Trophoblast cell (in vitro differentiated cells and primary cell): ENCODE measurements around the gene UBE2D1. TPM values are rescaled to one million over a fixed set of nuclear protein-coding genes. Genes with fewer than 3 reads are reported as not detected.

Experiments used
- DNase-seq, 2 donors: peaks; one replicate each; pipeline ENCODE4 v3.0.0-alpha.2; 2016
- H2AFZ ChIP-seq: 2 replicates; pipeline ENCODE4 v1.6.1; 2013; ENCODE audit warnings: low read length, moderate library complexity, mild to moderate bottlenecking; ENCODE audit not compliant: insufficient read depth, poor library complexity
- H2AK5ac ChIP-seq: 2 replicates; pipeline ENCODE4 v1.6.1; 2013; ENCODE audit warnings: mild to moderate bottlenecking, low read length
- H2BK120ac ChIP-seq: 2 replicates; pipeline ENCODE4 v1.6.1; 2013; ENCODE audit warnings: low read length, mild to moderate bottlenecking, moderate library complexity; ENCODE audit not compliant: insufficient read depth, poor library complexity
- H2BK12ac ChIP-seq: 2 replicates; pipeline ENCODE4 v1.6.1; 2013; ENCODE audit warnings: mild to moderate bottlenecking, low read length, moderate library complexity
- H2BK5ac ChIP-seq: 2 replicates; pipeline ENCODE4 v1.6.1; 2013; ENCODE audit warnings: low read length, low read depth, moderate library complexity, mild to moderate bottlenecking; ENCODE audit not compliant: poor library complexity
- H3K14ac ChIP-seq: 2 replicates; pipeline ENCODE4 v1.6.1; 2013; ENCODE audit warnings: mild to moderate bottlenecking, low read length
- H3K18ac ChIP-seq: 2 replicates; pipeline ENCODE4 v1.6.1; 2013; ENCODE audit warnings: mild to moderate bottlenecking, low read length
- H3K23ac ChIP-seq: 2 replicates; pipeline ENCODE4 v1.6.1; 2013; ENCODE audit warnings: low read length
- H3K27ac ChIP-seq: 2 replicates; pipeline ENCODE4 v1.5.1; 2013; ENCODE audit warnings: low read depth, mild to moderate bottlenecking, inconsistent platforms, low read length, moderate library complexity
- H3K27me3 ChIP-seq: 2 replicates; pipeline ENCODE4 v1.6.1; 2013; ENCODE audit warnings: inconsistent platforms, mild to moderate bottlenecking, low read length, moderate library complexity; ENCODE audit not compliant: insufficient read depth
- H3K36me3 ChIP-seq, 2 experiments: 1 replicate in 1 of 2; 2 replicates in 1 of 2; pipeline ENCODE4 v1.6.1; 2013; ENCODE audit warnings: low read length in 2 of 2, mild to moderate bottlenecking in 2 of 2, moderate library complexity in 1 of 2; ENCODE audit not compliant: insufficient read depth in 2 of 2, control insufficient read depth in 1 of 2
- H3K4ac ChIP-seq: 2 replicates; pipeline ENCODE4 v1.6.1; 2013; ENCODE audit warnings: low read depth, mild to moderate bottlenecking, low read length, moderate library complexity
- H3K4me1 ChIP-seq, 2 experiments: 1 replicate in 1 of 2; 2 replicates in 1 of 2; pipeline ENCODE4 v1.6.1; 2013; ENCODE audit warnings: low read length in 2 of 2, mild to moderate bottlenecking in 2 of 2, moderate library complexity in 1 of 2; ENCODE audit not compliant: insufficient read depth in 2 of 2, control insufficient read depth in 1 of 2
- H3K4me2 ChIP-seq: 2 replicates; pipeline ENCODE4 v1.6.1; 2013; ENCODE audit warnings: inconsistent platforms, mild to moderate bottlenecking, low read length, moderate library complexity
- H3K4me3 ChIP-seq: 2 replicates; pipeline ENCODE4 v1.5.1; 2013; ENCODE audit warnings: mild to moderate bottlenecking, low read depth, low read length, inconsistent platforms
- H3K79me1 ChIP-seq: one replicate; pipeline ENCODE4 v1.6.1; 2013; ENCODE audit warnings: low read length
- H3K79me2 ChIP-seq: 2 replicates; pipeline ENCODE4 v1.6.1; 2013; ENCODE audit warnings: low read length, mild to moderate bottlenecking; ENCODE audit not compliant: control insufficient read depth, insufficient read depth, poor library complexity
- H3K9ac ChIP-seq: 2 replicates; pipeline ENCODE4 v1.6.1; 2013; ENCODE audit warnings: mild to moderate bottlenecking, low read length
- H3K9me3 ChIP-seq: 2 replicates; pipeline ENCODE4 v1.6.1; 2013; ENCODE audit warnings: low read depth, mild to moderate bottlenecking, control low read depth, inconsistent platforms, low read length; ENCODE audit not compliant: insufficient read depth
- H4K12ac ChIP-seq: 2 replicates; pipeline ENCODE4 v1.6.1; 2013; ENCODE audit warnings: low read depth, mild to moderate bottlenecking, low read length, moderate library complexity
- H4K8ac ChIP-seq: 2 replicates; pipeline ENCODE4 v1.6.1; 2013; ENCODE audit warnings: low read depth, mild to moderate bottlenecking, low read length, moderate library complexity
- H4K91ac ChIP-seq: one replicate; pipeline ENCODE4 v1.6.1; 2013; ENCODE audit warnings: low read depth, mild to moderate bottlenecking, low read length, moderate library complexity
- WGBS: extraction: QIAGEN DNeasy Blood & Tissue Kit; methylation state at CpG from one replicate; pipeline ENCODE4 v1.1.7; 2013; ENCODE audit warnings: missing lambda C conversion rate; ENCODE audit not compliant: insufficient read length, insufficient coverage; ENCODE audit errors: extremely low coverage; 5-methylcytosine and 5-hydroxymethylcytosine counted together
- polyA plus RNA-seq: library from polyadenylated mRNA; stranded (reverse); fragments of 200-250 nt; gene quantifications from 2 replicates; pipeline ENCODE4 v1.2.3, GENCODE V29; 2013

The UBE2D1 gene
- polyA plus RNA-seq = 20.7 and 21.7 TPM in 2 replicates

- Histone ChIP-seq H4K91ac (peak within 1 kb of the TSS; percentile 86), H3K4me1 (no peaks in the 10 kb centered on the region), H3K9me3 (no peaks in the 10 kb centered on the region), H2BK120ac (peak within 1 kb of the TSS; percentile 63), H3K79me1 (peaks cover 6% of the 10 kb centered on the region), H4K12ac (peak within 1 kb of the TSS; percentile 89), H3K27ac (no peak within 1 kb of the TSS), H2AFZ (peak within 1 kb of the TSS; percentile 92), H3K36me3 (no peaks in the 10 kb centered on the region), H3K18ac (peak within 1 kb of the TSS; percentile 88), H3K4ac (peak within 1 kb of the TSS; percentile 78), H3K4me2 (peak within 1 kb of the TSS; percentile 99), H2BK12ac (peak within 1 kb of the TSS; percentile 24), H4K8ac (peak within 1 kb of the TSS; percentile 97), H3K27me3 (no peaks in the 10 kb centered on the region), H3K9ac (peak within 1 kb of the TSS; percentile 93), H3K79me2 (peaks cover 6% of the 10 kb centered on the region), H2BK5ac (peak within 1 kb of the TSS; percentile 69), H3K23ac (no peak within 1 kb of the TSS), H3K4me3 (peak within 1 kb of the TSS; percentile 87), H2AK5ac (no peak within 1 kb of the TSS), H3K14ac (peak within 1 kb of the TSS; percentile 89)
- DNase-seq = peak; percentile 84 to 92
- WGBS = no CpG with 5 or more reads among the region's 49 CpGs
Measured at GRCh38 chr10:58334817-58335305, at the start of gene UBE2D1. Gene UBE2D1 (plus strand): TSS chr10:58335006. CDS start chr10:58335202, 196 bp downstream.

DNA sequence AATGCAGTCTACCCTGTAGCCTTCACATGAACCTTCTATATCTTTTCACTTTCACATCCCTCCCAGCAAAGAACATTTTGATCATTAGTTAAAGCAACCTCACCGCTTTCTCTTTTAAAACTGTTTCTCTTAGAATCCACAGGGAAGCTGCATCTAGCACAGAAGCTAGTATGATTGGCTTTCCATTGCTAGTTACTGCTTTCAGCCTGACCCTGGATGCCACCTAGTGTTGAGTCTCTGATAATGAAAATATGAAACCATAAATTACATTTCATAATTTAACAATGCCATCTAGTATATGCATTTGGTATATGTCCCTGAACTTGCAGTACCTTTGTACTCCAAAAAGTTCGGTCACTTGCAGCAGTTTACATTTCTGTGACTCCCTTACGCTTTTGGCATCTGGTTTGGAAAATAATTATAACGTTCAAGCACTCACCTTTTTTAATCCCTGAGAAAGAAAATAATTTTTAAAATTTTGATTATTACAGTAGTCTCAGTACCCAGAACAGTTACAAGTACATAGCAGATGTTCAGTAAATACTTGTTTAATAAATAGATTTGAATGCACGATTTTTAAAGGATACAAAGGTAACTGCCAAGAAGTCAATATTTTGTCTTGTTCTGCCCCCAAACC lies 43.1 kb upstream of the UBE2D1 start:
- no peaks in the 10 kb centered on the region for H3K79me2 ChIP-seq
- H3K36me3 ChIP-seq = peaks cover 0 to 2% of the 10 kb centered on the region in 2 experiments

DNA sequence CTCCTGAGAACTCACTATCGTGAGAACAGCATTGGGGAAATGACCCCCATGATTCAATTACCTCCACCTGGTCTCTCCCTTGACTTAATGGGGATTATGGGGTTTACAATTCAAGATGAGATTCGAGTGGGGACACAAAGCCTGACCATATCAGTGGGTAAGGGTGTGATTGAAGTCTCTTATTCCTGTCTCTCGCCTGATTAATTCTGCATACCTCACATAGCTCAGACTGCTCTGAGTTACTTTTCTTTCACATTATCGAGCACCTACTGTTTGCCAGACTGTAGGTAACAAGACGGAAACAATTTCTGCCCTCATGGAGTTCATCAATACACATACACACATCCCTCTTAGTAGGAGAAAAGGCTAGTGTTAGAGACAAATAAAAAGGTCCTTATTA lies 40.8 kb upstream of the UBE2D1 start:
- Histone ChIP-seq H3K79me2 (no peaks in the 10 kb centered on the region), H3K27me3 (no peaks in the 10 kb centered on the region), H3K9me3 (no peaks in the 10 kb centered on the region), H3K4me1 (no peaks in the 10 kb centered on the region), H2BK12ac (no peak overlapping the region), H3K36me3 (no peaks in the 10 kb centered on the region), H3K4me3 (no peak overlapping the region), H3K14ac (no peak overlapping the region), H3K9ac (no peak overlapping the region), H4K12ac (no peak overlapping the region), H3K18ac (no peak overlapping the region), H4K91ac (no peak overlapping the region), H3K27ac (no peak overlapping the region), H2BK5ac (no peak overlapping the region), H2AK5ac (no peak overlapping the region), H3K23ac (no peak overlapping the region), H3K4ac (no peak overlapping the region), H3K4me2 (no peak overlapping the region), H2AFZ (no peak overlapping the region), H3K79me1 (no peaks in the 10 kb centered on the region), H2BK120ac (no peak overlapping the region), H4K8ac (no peak overlapping the region)
- DNase-seq = no peak
- no CpG with 5 or more reads among the region's 5 CpGs for WGBS

More for the DNA sequence above, 43.1 kb upstream of the UBE2D1 start:
- Histone ChIP-seq H3K27me3 (no peaks in the 10 kb centered on the region), H3K4me3 (no peak overlapping the region), H2AK5ac (no peak overlapping the region), H3K9me3 (no peaks in the 10 kb centered on the region), H4K8ac (no peak overlapping the region), H3K27ac (no peak overlapping the region), H2AFZ (no peak overlapping the region), H4K12ac (no peak overlapping the region), H3K4me1 (no peaks in the 10 kb centered on the region), H2BK120ac (no peak overlapping the region), H3K18ac (no peak overlapping the region), H3K4me2 (no peak overlapping the region), H3K79me1 (no peaks in the 10 kb centered on the region), H3K4ac (no peak overlapping the region), H3K23ac (no peak overlapping the region), H3K14ac (no peak overlapping the region), H2BK12ac (no peak overlapping the region), H4K91ac (no peak overlapping the region), H3K9ac (no peak overlapping the region), H2BK5ac (no peak overlapping the region)
- DNase-seq = peak; percentile 17 to 74
- no CpG with 5 or more reads among the region's 5 CpGs for WGBS

DNA sequence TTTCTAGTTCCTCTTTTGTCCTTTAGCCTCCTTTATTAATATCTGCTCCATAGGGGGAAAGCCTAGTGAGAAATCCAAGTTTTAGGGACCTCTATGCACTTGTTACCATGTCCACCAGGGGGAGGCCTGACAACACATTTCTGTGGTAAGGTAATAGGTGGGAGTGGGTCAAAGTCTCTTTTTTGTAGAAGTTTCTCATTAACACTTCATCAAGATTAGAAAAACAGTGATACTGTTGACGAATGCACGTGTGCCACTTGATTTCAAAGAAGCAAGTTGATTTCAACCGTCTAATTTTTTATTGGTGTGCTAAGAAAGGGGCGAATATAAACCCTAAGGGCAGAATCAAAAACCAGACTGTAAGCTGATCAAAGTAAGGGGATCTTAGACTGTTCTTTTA lies 35.2 kb upstream of the UBE2D1 start:
- no peak overlapping the region for H3K18ac ChIP-seq
- H3K27me3 ChIP-seq = no peaks in the 10 kb centered on the region
- H3K14ac ChIP-seq = no peak overlapping the region
- DNase-seq = peak; percentile 46 to 74
- H3K79me1 ChIP-seq = no peaks in the 10 kb centered on the region
- no peak overlapping the region for H4K91ac ChIP-seq
- no peak overlapping the region for H3K4me3 ChIP-seq
- no peak overlapping the region for H3K4me2 ChIP-seq
- no peak overlapping the region for H4K8ac ChIP-seq
- no peak overlapping the region for H3K9ac ChIP-seq
- no peak overlapping the region for H3K23ac ChIP-seq
- H2BK12ac ChIP-seq = no peak overlapping the region
- WGBS = no CpG with 5 or more reads among the region's 4 CpGs
- H3K36me3 ChIP-seq = no peaks in the 10 kb centered on the region
- H3K4ac ChIP-seq = no peak overlapping the region
- no peaks in the 10 kb centered on the region for H3K9me3 ChIP-seq
- no peak overlapping the region for H4K12ac ChIP-seq
- no peak overlapping the region for H2AK5ac ChIP-seq
- no peak overlapping the region for H2BK5ac ChIP-seq
- no peak overlapping the region for H2BK120ac ChIP-seq
- no peak overlapping the region for H2AFZ ChIP-seq
- no peaks in the 10 kb centered on the region for H3K4me1 ChIP-seq
- no peaks in the 10 kb centered on the region for H3K79me2 ChIP-seq
- H3K27ac ChIP-seq = no peak overlapping the region
